Forelimb muscle (tissue), 1 donor: ENCODE measurements around the gene OPCML. TPM values are rescaled to one million over a fixed set of nuclear protein-coding genes. Genes with fewer than 3 reads are reported as not detected.

Experiments
- DNase-seq: peaks from one replicate; pipeline ENCODE4 v3.0.0-alpha.2; 2013; ENCODE audit warnings: low read depth
- polyA plus RNA-seq: library from polyadenylated mRNA; unstranded; fragments of 120-200 nt; gene quantifications from one replicate; pipeline ENCODE4 v1.2.1, GENCODE V29; 2013; ENCODE audit not compliant: insufficient read length

OPCML gene
- polyA plus RNA-seq, 1 donor: 1.4 TPM

DNA sequence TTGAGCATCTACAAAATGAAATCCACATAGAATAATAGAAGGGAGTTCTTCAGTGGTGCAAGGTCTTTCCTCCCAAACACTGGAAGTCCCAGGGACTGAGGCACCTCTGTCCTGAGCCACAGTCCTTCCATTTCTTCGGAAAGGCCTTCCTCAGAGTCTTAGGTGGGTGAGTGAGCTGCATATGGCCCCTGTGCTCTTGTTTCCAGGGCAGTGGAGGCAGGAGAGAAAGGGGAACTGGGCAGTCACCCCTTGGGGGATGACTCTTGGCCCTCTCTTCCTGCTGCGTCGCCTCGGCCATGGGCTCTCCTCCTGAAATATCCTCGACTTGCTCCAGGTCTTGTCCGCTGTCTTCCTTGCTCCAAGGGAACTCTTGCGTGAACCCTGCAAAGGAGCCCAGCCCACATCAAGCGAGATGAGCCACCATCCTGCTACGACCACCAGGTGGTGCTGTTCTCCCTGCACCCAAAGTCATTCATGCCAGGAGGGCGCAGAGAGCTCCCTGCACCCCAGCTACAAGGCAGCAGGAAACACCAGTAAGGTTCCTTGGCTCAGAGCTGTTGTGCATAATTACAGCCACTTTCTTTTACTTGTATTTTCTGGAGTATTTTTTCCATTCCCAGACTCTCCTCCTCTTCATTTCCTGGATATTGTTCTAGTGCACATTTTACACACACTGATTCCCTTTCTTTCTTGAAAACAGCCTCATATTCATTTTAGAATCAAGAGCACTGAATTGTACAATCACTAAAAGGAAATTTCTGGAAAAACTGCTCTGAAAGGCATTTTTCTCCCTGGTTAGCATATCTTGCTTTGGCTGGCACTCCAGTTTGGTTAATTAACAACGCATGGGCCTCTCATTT is 397.8 kb downstream of the OPCML start:
- peak; percentile 1 for DNase-seq

- no peak for DNase-seq
Observed at GRCh38 chr11:133133606-133134005, 398.7 kb downstream of the OPCML start.

DNA sequence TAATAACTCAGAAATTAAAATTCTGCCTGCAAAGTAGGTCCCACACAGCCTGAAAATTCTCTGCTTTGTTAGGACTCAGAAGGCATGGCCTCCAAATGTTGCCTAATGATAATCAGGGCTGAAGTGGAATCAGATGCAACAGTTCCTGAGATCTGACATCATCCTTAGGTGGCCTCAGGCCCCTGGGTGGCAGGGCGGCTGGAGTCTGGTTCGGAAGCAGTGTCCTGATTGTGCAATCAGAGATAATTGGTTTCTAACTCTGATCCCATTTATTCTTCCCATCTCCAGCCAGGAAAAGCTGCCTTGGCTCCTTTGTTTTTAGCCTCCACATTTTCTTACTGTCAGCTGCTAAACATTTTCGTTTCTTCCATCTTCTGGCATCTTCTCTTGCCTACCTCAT is 399.3 kb downstream of the OPCML start:
- DNase-seq: no peak

DNA sequence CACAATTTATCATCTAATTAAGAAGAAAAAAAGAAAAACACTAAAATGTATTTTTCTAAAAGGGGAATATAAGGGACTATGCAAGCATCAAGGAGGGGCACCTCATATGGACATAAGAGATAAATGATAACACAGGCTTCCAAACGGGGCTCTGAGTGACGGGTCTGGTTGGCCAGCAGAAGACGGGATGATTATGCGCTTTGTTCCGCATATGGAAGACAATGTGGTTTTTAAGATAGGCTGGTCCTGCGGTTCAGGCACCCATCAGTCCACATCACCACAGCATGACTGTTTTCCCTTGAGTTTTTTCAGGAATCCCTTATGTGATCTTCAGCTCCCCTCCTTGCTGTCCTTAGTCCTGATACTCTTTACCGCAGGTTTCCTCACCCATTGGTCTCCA is 404.6 kb downstream of the OPCML start:
- no peak for DNase-seq

GRCh38 chr11:133123796-133124195 is 408.5 kb downstream of the OPCML start:
- DNase-seq: no peak

DNA sequence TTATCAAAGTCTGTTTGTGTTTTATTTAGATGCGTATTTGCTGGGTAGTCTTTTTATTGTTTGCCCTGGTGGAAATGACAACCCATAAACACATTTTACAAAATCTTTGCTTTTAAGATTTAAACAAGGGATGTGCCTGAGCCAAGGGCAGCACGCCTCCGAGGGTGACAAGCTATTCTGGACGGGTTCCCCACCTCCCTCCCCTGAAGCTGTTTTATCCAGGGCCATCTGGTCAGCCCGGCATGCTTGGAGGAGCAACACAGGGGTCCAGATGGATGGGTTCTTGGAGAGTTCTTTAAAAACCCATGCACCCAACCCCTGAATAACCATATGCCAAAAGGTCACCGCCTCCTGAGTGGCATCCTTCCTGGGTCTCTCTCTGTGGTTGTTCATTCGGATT is 408.9 kb downstream of the OPCML start:
- no peak for DNase-seq

- no peak for DNase-seq
Observed at GRCh38 chr11:133122256-133122655, 410.0 kb downstream of the OPCML start.

- no peak for DNase-seq
Observed at GRCh38 chr11:133118563-133119268, 413.6 kb downstream of the OPCML start.

GRCh38 chr11:133115099-133115498 is 417.2 kb downstream of the OPCML start:
- DNase-seq: no peak

DNA sequence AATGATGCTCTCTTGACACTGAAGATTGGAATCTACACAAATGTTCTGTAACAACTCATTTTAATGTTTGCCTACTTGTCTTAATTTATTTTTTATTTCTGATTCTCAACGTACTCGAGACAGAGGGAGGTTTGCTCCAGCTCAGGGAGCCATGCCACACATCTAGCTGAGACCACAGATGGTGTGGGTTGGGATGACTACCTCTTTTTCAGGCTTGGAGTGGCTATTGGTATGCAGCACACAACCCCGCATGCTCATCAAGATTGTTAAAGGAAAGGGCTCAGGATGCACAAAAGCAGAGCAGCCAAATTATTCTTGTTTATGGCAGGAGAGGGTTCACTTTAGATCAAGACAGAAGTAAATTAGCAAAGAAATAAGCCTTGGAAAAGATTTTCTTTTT is 424.5 kb downstream of the OPCML start:
- no peak for DNase-seq

- no peak for DNase-seq
Observed at GRCh38 chr11:133107136-133107535, 425.2 kb downstream of the OPCML start.

DNA sequence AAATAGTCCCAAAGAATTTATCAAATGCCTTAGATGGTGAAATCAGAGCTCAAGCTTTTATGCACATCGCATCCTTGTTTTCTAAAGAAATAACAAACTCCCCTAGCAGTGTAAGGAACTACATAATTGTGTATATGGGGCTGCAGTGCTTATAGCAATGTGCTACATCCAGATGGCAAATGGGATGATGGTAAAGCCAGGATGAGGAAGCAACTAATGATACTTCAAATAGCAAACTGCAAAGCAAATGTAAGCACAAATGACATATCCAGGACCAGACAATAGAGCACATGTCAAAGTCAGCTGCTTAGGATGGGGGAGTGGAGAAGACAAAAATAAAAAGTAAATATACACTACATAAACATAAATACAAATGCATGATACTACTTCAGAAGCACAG is 425.9 kb downstream of the OPCML start:
- DNase-seq: no peak

DNA sequence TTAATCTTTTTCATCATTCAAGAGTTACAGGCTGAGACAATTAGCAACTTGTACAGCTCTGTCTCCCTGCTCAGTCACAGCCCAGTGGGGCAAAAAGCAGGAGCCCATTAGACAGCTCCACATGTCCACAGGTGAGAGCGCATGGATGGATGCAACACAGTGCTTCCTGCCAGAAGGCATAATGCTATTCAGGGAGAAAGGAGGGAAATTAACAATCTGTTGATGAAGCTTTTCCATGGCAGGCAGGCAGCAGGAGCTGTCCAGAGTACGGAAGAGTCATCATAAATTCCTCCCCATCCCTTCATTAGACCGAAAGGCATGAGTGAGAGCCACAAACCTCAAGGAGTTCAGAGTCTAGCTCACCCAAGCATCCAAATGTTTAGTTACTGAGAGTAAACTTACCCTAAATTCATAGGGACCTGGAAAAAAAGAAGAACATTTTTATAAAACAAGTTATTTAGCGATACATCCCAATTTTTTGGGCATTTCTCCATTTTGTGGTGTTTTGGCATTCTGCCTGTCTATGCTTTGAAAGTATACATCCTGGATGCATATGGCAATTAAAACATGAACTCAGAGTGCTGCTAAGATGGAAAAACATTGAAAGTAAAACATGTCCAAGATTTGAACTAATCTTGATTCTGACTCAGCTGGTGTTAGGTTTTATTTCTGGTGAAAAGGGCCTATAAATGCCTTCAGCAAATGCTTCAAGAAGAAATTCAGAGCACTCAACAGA is 428.1 kb downstream of the OPCML start:
- no peak for DNase-seq

GRCh38 chr11:133096981-133097380 is 435.3 kb downstream of the OPCML start:
- no peak for DNase-seq

DNA sequence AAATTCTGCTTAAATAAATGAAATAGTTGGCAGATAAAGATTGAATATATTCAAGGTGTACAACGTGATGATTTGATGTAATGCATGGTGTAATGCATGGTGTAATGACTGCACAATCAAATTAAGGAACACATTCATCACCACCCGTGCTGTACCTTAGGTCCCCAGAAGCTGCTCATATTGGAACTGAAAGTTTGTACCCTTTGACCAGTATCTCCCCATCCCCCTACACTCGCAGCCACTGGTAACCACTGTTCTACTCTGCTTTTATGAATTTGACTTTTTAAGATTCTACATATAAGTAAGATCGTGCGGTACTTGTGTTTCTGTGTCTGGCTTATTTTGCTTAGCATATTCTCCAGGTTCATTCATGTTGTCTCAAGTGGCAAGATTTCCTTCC is 445.8 kb downstream of the OPCML start:
- no peak for DNase-seq

DNA sequence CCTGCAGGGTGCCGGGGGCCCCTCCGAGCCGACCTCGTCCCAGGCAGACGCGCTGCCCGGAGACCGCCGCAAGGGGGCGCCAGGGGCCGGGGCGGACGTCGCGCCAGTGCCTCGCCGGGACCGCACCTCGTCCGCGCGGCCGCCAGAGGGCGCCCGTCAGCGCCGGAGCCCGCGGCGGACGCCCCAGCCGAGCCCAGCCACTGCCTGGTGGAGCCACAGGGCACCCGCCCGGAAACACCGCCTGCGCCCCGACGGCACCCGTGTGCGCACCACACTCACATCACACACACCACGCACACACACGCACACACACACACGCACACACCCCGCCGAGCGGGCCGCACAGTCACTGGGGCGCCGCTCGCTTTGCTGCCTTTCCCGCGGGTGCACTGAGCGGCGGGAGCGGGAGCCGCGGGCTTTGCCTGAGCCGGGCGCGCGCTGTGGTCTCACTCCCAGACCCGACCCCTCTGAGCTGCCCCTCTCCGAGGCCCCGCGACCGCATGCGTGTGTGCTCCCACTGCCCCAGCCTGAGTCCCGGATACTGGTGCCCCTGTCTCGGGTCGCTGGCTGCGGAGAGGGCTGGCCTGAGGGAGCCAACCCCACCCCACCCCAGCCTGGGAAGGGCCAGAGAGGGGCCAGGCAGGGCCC is 449.3 kb downstream of the OPCML start:
- peak; percentile 31 for DNase-seq

DNA sequence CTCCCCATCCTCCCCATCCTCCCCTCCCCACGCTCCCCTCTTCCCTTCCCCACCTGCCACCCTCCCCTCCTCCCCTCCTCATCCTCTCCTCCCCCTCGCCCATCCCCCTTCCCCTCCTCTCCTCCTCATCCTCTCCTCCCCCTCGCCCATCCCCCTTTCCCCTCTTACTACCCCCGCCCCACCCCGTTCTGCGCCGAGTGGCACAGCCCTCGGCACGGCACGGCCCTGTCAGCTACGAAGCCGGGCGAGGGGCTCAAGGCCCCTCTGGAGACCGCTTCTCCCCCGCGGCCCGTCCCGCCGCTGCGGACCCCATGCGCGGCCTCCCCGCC is 449.9 kb downstream of the OPCML start:
- DNase-seq: no peak

- no peak for DNase-seq
Observed at GRCh38 chr11:133081730-133082452, 450.4 kb downstream of the OPCML start.

GRCh38 chr11:133081020-133081419 is 451.3 kb downstream of the OPCML start:
- no peak for DNase-seq

GRCh38 chr11:133078591-133079404 is 453.5 kb downstream of the OPCML start:
- DNase-seq: peak; percentile 14

DNA sequence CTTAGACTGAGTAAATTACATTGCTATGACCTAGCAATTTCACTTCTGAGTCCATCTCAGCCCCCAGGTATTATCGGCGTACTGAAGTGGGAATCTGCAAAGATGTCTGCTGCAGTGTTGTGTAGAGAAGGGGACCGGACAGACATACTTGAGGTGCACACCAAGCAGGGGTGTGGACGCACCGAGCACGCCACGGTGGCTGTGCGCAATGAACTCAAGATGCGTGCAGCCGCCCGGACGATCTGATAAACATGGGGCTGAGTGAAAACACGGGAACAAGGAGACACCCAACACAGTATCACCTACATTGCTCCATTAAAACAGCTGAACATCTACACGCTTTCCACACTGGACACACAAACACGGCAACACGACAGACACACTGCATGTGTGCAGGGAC is 454.3 kb downstream of the OPCML start:
- no peak for DNase-seq
